Superior temporal gyrus (tissue), 1 donor: ENCODE data around the gene CPLX3.

Experiments
- DNase-seq: peaks from one replicate; pipeline ENCODE4 v3.0.0-alpha.2; 2016; ENCODE audit errors: extremely low spot score

The CPLX3 gene

GRCh38 chr15:74828835-74829234 is 2.4 kb downstream of the CPLX3 start:
- no peak for DNase-seq

- DNase-seq: no peak
Measured at GRCh38 chr15:74829486-74829885, 3.1 kb downstream of the CPLX3 start.

GRCh38 chr15:74829991-74830390 is 3.6 kb downstream of the CPLX3 start:
- DNase-seq: no peak

- peak; percentile 84 for DNase-seq
Measured at GRCh38 chr15:74830868-74831267, 4.4 kb downstream of the CPLX3 start.

GRCh38 chr15:74831813-74832495 is 5.5 kb downstream of the CPLX3 start:
- DNase-seq: no peak

- DNase-seq: no peak
Measured at GRCh38 chr15:74832826-74833225, 6.4 kb downstream of the CPLX3 start.

- DNase-seq: no peak
Measured at GRCh38 chr15:74833376-74834107, 7.1 kb downstream of the CPLX3 start.

GRCh38 chr15:74835312-74835823 is 8.9 kb downstream of the CPLX3 start:
- peak; percentile 51 for DNase-seq

GRCh38 chr15:74836846-74837245 is 10.4 kb downstream of the CPLX3 start:
- DNase-seq: no peak

GRCh38 chr15:74837482-74838136 is 11.2 kb downstream of the CPLX3 start:
- DNase-seq: no peak

GRCh38 chr15:74838137-74838516 is 11.7 kb downstream of the CPLX3 start:
- no peak for DNase-seq

GRCh38 chr15:74838746-74839525 is 12.5 kb downstream of the CPLX3 start:
- no peak for DNase-seq

- DNase-seq: no peak
Measured at GRCh38 chr15:74839526-74840395, 13.3 kb downstream of the CPLX3 start.

GRCh38 chr15:74840851-74841775 is 14.7 kb downstream of the CPLX3 start:
- DNase-seq: no peak

GRCh38 chr15:74841891-74842373 is 15.5 kb downstream of the CPLX3 start:
- DNase-seq: no peak

GRCh38 chr15:74842581-74843444 is 16.4 kb downstream of the CPLX3 start, which contains the start of gene ULK3:
Gene ULK3 (minus strand): TSS chr15:74843156. CDS start chr15:74843105, 51 bp downstream.
- peak; percentile 89 for DNase-seq

- DNase-seq: no peak
Measured at GRCh38 chr15:74843445-74843828, 17.0 kb downstream of the CPLX3 start.

GRCh38 chr15:74843891-74844299 is 17.5 kb downstream of the CPLX3 start:
- DNase-seq: no peak
